CD4-positive, CD25-positive, alpha-beta regulatory T cell (primary cell): ENCODE data around the gene MYO18A. TPM values are rescaled to one million over a fixed set of nuclear protein-coding genes. Genes with fewer than 3 reads are reported as not detected.

Source experiments
- ATAC-seq, 2 donors: fragments of 150-1000 bp; cut with Tn5 transposase; one replicate each; pipeline ENCODE4 v1.10.0; 2021; ENCODE audit warnings: low read depth in 2 of 2, moderate number of reproducible peaks in 2 of 2, moderate library complexity in 1 of 2
- DNase-seq, 3 donors: peaks; one replicate each; pipeline versions ENCODE4 v3.0.0 to v3.0.0-alpha.2; 2012 to 2022; ENCODE audit warnings: mixed read lengths in 1 of 3
- H3K27ac ChIP-seq: one replicate; pipeline ENCODE4 v1.7.0; 2013; ENCODE audit warnings: mild to moderate bottlenecking, low read length; ENCODE audit not compliant: insufficient read depth, poor library complexity, severe bottlenecking
- H3K27me3 ChIP-seq: one replicate; pipeline ENCODE4 v1.7.0; 2013; ENCODE audit warnings: low read length; ENCODE audit not compliant: control insufficient read depth, insufficient read depth
- H3K36me3 ChIP-seq: one replicate; pipeline ENCODE4 v1.7.0; 2013; ENCODE audit warnings: mild to moderate bottlenecking, low read length, moderate library complexity; ENCODE audit not compliant: control insufficient read depth, insufficient read depth
- H3K4me1 ChIP-seq: 2 replicates; pipeline ENCODE4 v1.7.0; 2013; ENCODE audit warnings: mild to moderate bottlenecking, low read length; ENCODE audit not compliant: insufficient read depth, control insufficient read depth, poor library complexity, severe bottlenecking
- H3K4me3 ChIP-seq: one replicate; pipeline ENCODE4 v1.7.0; 2013; ENCODE audit warnings: low read depth, mild to moderate bottlenecking, low read length, moderate library complexity
- H3K9me3 ChIP-seq, 2 experiments: 1 replicate in 1 of 2; 2 replicates in 1 of 2; pipeline ENCODE4 v1.7.0; 2013; ENCODE audit warnings: low read length in 2 of 2, mild to moderate bottlenecking in 1 of 2, moderate library complexity in 1 of 2; ENCODE audit not compliant: control insufficient read depth in 2 of 2
- H3K27ac Mint-ChIP-seq, 3 donors: one replicate each; pipeline ENCODE4 v1.8.0; 2020 to 2022; ENCODE audit warnings: mild to moderate bottlenecking in 3 of 3, mixed read lengths in 3 of 3, moderate library complexity in 2 of 3
- H3K27me3 Mint-ChIP-seq: one replicate; pipeline ENCODE4 v1.8.0; 2022; ENCODE audit warnings: mild to moderate bottlenecking, mixed read lengths
- H3K36me3 Mint-ChIP-seq: one replicate; pipeline ENCODE4 v1.8.0; 2020; ENCODE audit warnings: mixed read lengths
- H3K4me1 Mint-ChIP-seq, 4 donors: one replicate each; pipeline ENCODE4 v1.8.0; 2020 to 2022; ENCODE audit warnings: mixed read lengths in 4 of 4, mild to moderate bottlenecking in 1 of 4
- H3K4me3 Mint-ChIP-seq, 4 donors: one replicate each; pipeline ENCODE4 v1.8.0; 2020 to 2022; ENCODE audit warnings: mild to moderate bottlenecking in 4 of 4, mixed read lengths in 4 of 4, moderate library complexity in 3 of 4
- H3K9me3 Mint-ChIP-seq, 7 donors: one replicate each; pipeline ENCODE4 v1.8.0; 2020 to 2022; ENCODE audit warnings: mixed read lengths in 7 of 7, mild to moderate bottlenecking in 3 of 7, moderate library complexity in 2 of 7
- polyA plus RNA-seq, 4 donors: library from polyadenylated mRNA; unstranded; fragments of 300-500 nt; fragmentation: Illumina TruSeq; gene quantifications; one replicate each; pipeline ENCODE4 v1.2.3, GENCODE V29; 2021
- total RNA-seq: library from RNA; stranded (reverse); gene quantifications from one replicate; pipeline ENCODE4 v1.2.3, GENCODE V29; 2022

The MYO18A gene
- total and polyA plus RNA-seq, 5 donors from 2014 or later: 16.8 to 193 (median 21.0) TPM

- ATAC-seq: no peak
- Histone ChIP-seq H3K27me3 (no peaks in the 10 kb centered on the region), H3K9me3 (no peaks in the 10 kb centered on the region), H3K4me1 (peaks cover 1% of the 10 kb centered on the region), H3K27ac (no peak overlapping the region), H3K4me3 (no peak overlapping the region), H3K36me3 (no peaks in the 10 kb centered on the region)
- no peaks in the 10 kb centered on the region for H3K27me3 Mint-ChIP-seq
- peaks cover 5 to 22% (median 16%) of the 10 kb centered on the region in 4 donors for H3K4me1 Mint-ChIP-seq
- peak overlapping the region in 1 of 3 donors; percentile 54 for H3K27ac Mint-ChIP-seq
- H3K36me3 Mint-ChIP-seq: peaks cover 25% of the 10 kb centered on the region
- H3K4me3 Mint-ChIP-seq: no peak overlapping the region
- no peaks in the 10 kb centered on the region for H3K9me3 Mint-ChIP-seq
- DNase-seq: no peak
Observed at GRCh38 chr17:29163563-29163962, 16.6 kb downstream of the MYO18A start.

- Mint-ChIP-seq H3K27me3 (no peaks in the 10 kb centered on the region), H3K27ac (no peak overlapping the region), H3K36me3 (peaks cover 25% of the 10 kb centered on the region), H3K4me1 (peaks cover 5 to 24% (median 17%) of the 10 kb centered on the region in 4 donors), H3K4me3 (no peak overlapping the region), H3K9me3 (no peaks in the 10 kb centered on the region)
- ATAC-seq (no peak), DNase-seq (no peak)
- H3K9me3 ChIP-seq: no peaks in the 10 kb centered on the region
- H3K27me3 ChIP-seq: no peaks in the 10 kb centered on the region
- H3K4me3 ChIP-seq: no peak overlapping the region
- no peak overlapping the region for H3K27ac ChIP-seq
- H3K36me3 ChIP-seq: no peaks in the 10 kb centered on the region
- peaks cover 5% of the 10 kb centered on the region for H3K4me1 ChIP-seq
Observed at GRCh38 chr17:29162909-29163341, 17.3 kb downstream of the MYO18A start.

- no peaks in the 10 kb centered on the region for H3K9me3 Mint-ChIP-seq
- H3K4me1 ChIP-seq: peaks cover 5% of the 10 kb centered on the region
- no peaks in the 10 kb centered on the region for H3K36me3 ChIP-seq
- no peak overlapping the region for H3K27ac ChIP-seq
- peaks cover 5 to 31% (median 17%) of the 10 kb centered on the region in 4 donors for H3K4me1 Mint-ChIP-seq
- no peaks in the 10 kb centered on the region for H3K27me3 Mint-ChIP-seq
- H3K4me3 ChIP-seq: no peak overlapping the region
- no peaks in the 10 kb centered on the region for H3K9me3 ChIP-seq
- H3K27ac Mint-ChIP-seq: peak overlapping the region in 2 of 3 donors; percentile 15 to 20
- peaks cover 25% of the 10 kb centered on the region for H3K36me3 Mint-ChIP-seq
- ATAC-seq (no peak), DNase-seq (no peak)
- H3K27me3 ChIP-seq: no peaks in the 10 kb centered on the region
- H3K4me3 Mint-ChIP-seq: no peak overlapping the region
Observed at GRCh38 chr17:29162082-29162908, 17.9 kb downstream of the MYO18A start.

- Histone ChIP-seq H3K27ac (no peak overlapping the region), H3K4me3 (no peak overlapping the region), H3K36me3 (no peaks in the 10 kb centered on the region), H3K4me1 (peaks cover 12% of the 10 kb centered on the region), H3K27me3 (no peaks in the 10 kb centered on the region), H3K9me3 (no peaks in the 10 kb centered on the region)
- H3K4me1 Mint-ChIP-seq: peaks cover 5 to 43% (median 25%) of the 10 kb centered on the region in 4 donors
- no peaks in the 10 kb centered on the region for H3K9me3 Mint-ChIP-seq
- DNase-seq (no peak), ATAC-seq (no peak)
- H3K27ac Mint-ChIP-seq: peak overlapping the region in 1 of 3 donors; percentile 86
- H3K36me3 Mint-ChIP-seq: peaks cover 16% of the 10 kb centered on the region
- no peak overlapping the region for H3K4me3 Mint-ChIP-seq
- no peaks in the 10 kb centered on the region for H3K27me3 Mint-ChIP-seq
Observed at GRCh38 chr17:29160253-29160652, 19.9 kb downstream of the MYO18A start.

GRCh38 chr17:29159306-29159860 is 20.8 kb downstream of the MYO18A start:
- Histone ChIP-seq H3K4me1 (peaks cover 21% of the 10 kb centered on the region), H3K36me3 (no peaks in the 10 kb centered on the region), H3K27ac (no peak overlapping the region), H3K4me3 (no peak overlapping the region), H3K27me3 (no peaks in the 10 kb centered on the region), H3K9me3 (no peaks in the 10 kb centered on the region)
- Mint-ChIP-seq H3K36me3 (peaks cover 9% of the 10 kb centered on the region), H3K9me3 (no peaks in the 10 kb centered on the region), H3K27ac (peak overlapping the region; percentile 63 to 86 (median 82)), H3K27me3 (no peaks in the 10 kb centered on the region), H3K4me1 (peaks cover 9 to 52% (median 31%) of the 10 kb centered on the region in 4 donors), H3K4me3 (peak overlapping the region in 1 of 4 donors; percentile 33)
- DNase-seq: no peak
- no peak for ATAC-seq

GRCh38 chr17:29158488-29159275 is 21.5 kb downstream of the MYO18A start:
- ATAC-seq: no peak
- peak overlapping the region; percentile 56 to 86 (median 82) for H3K27ac Mint-ChIP-seq
- H3K4me1 Mint-ChIP-seq: peaks cover 11 to 52% (median 33%) of the 10 kb centered on the region in 4 donors

GRCh38 chr17:29158096-29158487 is 22.1 kb downstream of the MYO18A start:
- no peak for DNase-seq
- Mint-ChIP-seq H3K27me3 (no peaks in the 10 kb centered on the region), H3K36me3 (peaks cover 5% of the 10 kb centered on the region), H3K27ac (peak overlapping the region in 1 of 3 donors; percentile 71), H3K9me3 (no peaks in the 10 kb centered on the region), H3K4me3 (no peak overlapping the region), H3K4me1 (peaks cover 15 to 54% (median 33%) of the 10 kb centered on the region in 4 donors)
- Histone ChIP-seq H3K4me1 (peaks cover 24% of the 10 kb centered on the region), H3K4me3 (no peak overlapping the region), H3K27ac (no peak overlapping the region), H3K36me3 (no peaks in the 10 kb centered on the region), H3K9me3 (no peaks in the 10 kb centered on the region), H3K27me3 (no peaks in the 10 kb centered on the region)
- ATAC-seq: no peak

More at GRCh38 chr17:29158488-29159275, 21.5 kb downstream of the MYO18A start:
- no peaks in the 10 kb centered on the region for H3K36me3 ChIP-seq
- no peak overlapping the region for H3K27ac ChIP-seq
- no peak overlapping the region for H3K4me3 ChIP-seq
- Mint-ChIP-seq H3K9me3 (no peaks in the 10 kb centered on the region), H3K27me3 (no peaks in the 10 kb centered on the region), H3K4me3 (peak overlapping the region in 2 of 4 donors; percentile 3 to 38), H3K36me3 (peaks cover 5% of the 10 kb centered on the region)
- peaks cover 24% of the 10 kb centered on the region for H3K4me1 ChIP-seq
- no peak for DNase-seq
- no peaks in the 10 kb centered on the region for H3K27me3 ChIP-seq
- no peaks in the 10 kb centered on the region for H3K9me3 ChIP-seq
